IPS-20b (cell line): ENCODE results near the gene NMT1.
"Not testable (repeated sequence)": the region's sequence is repeated elsewhere in the genome, so short reads cannot be mapped to it uniquely, and the experiment has no call there.

ENCODE experiments used
- H3K27ac ChIP-seq: one replicate; pipeline ENCODE4 v1.5.1; 2013; ENCODE audit warnings: low read length
- H3K27me3 ChIP-seq: 2 replicates; pipeline ENCODE4 v1.6.1; 2013; ENCODE audit warnings: mild to moderate bottlenecking, low read length, inconsistent platforms; ENCODE audit not compliant: insufficient read depth
- H3K36me3 ChIP-seq: 2 replicates; pipeline ENCODE4 v1.6.1; 2013; ENCODE audit warnings: low read depth, mild to moderate bottlenecking, inconsistent platforms, low read length, moderate library complexity; ENCODE audit not compliant: insufficient read depth
- H3K4me1 ChIP-seq: 2 replicates; pipeline ENCODE4 v1.6.1; 2013; ENCODE audit warnings: mild to moderate bottlenecking, control low read depth, inconsistent platforms, low read length, moderate library complexity; ENCODE audit not compliant: insufficient read depth
- H3K4me3 ChIP-seq: 2 replicates; pipeline ENCODE4 v1.5.1; 2013; ENCODE audit warnings: mild to moderate bottlenecking, low read length, inconsistent platforms
- H3K9ac ChIP-seq: 2 replicates; pipeline ENCODE4 v1.6.1; 2013; ENCODE audit warnings: low read depth, mild to moderate bottlenecking, inconsistent platforms, low read length, moderate library complexity
- H3K9me3 ChIP-seq: 2 replicates; pipeline ENCODE4 v1.6.1; 2013; ENCODE audit warnings: mild to moderate bottlenecking, low read depth, low read length, inconsistent platforms; ENCODE audit not compliant: insufficient read depth

NMT1 gene

GRCh38 chr17:45118691-45119090, 57.6 kb downstream of the NMT1 start:
- no peaks in the 10 kb centered on the region for H3K27me3 ChIP-seq
- H3K27ac ChIP-seq = no peak overlapping the region
- H3K4me1 ChIP-seq = peaks cover 4% of the 10 kb centered on the region; the same call in 1 of the 2 replicates
- no peak overlapping the region for H3K4me3 ChIP-seq
- H3K9me3 ChIP-seq = no peaks in the 10 kb centered on the region
- H3K9ac ChIP-seq = no peak overlapping the region
- H3K36me3 ChIP-seq = no peaks in the 10 kb centered on the region

- Histone ChIP-seq H3K36me3 (no peaks in the 10 kb centered on the region), H3K4me1 (no peaks in the 10 kb centered on the region), H3K27me3 (no peaks in the 10 kb centered on the region), H3K9me3 (no peaks in the 10 kb centered on the region), H3K27ac (no peak overlapping the region), H3K4me3 (no peak overlapping the region), H3K9ac (no peak overlapping the region)
Observed at GRCh38 chr17:45119964-45120363, 58.8 kb downstream of the NMT1 start.

GRCh38 chr17:45120558-45120957, 59.4 kb downstream of the NMT1 start:
- no peaks in the 10 kb centered on the region for H3K36me3 ChIP-seq
- H3K4me3 ChIP-seq = no peak overlapping the region
- H3K4me1 ChIP-seq = no peaks in the 10 kb centered on the region

GRCh38 chr17:45121055-45121454, 59.9 kb downstream of the NMT1 start:
- Histone ChIP-seq H3K9ac (no peak overlapping the region), H3K9me3 (no peaks in the 10 kb centered on the region), H3K4me1 (no peaks in the 10 kb centered on the region), H3K4me3 (no peak overlapping the region), H3K27ac (no peak overlapping the region), H3K36me3 (no peaks in the 10 kb centered on the region), H3K27me3 (no peaks in the 10 kb centered on the region)

More at GRCh38 chr17:45120558-45120957, 59.4 kb downstream of the NMT1 start:
- H3K9me3 ChIP-seq = no peaks in the 10 kb centered on the region
- H3K9ac ChIP-seq = no peak overlapping the region
- H3K27ac ChIP-seq = no peak overlapping the region
- no peaks in the 10 kb centered on the region for H3K27me3 ChIP-seq

- no peak overlapping the region for H3K4me3 ChIP-seq
- H3K9ac ChIP-seq = no peak overlapping the region
- H3K9me3 ChIP-seq = no peaks in the 10 kb centered on the region
- H3K27ac ChIP-seq = no peak overlapping the region
- no peaks in the 10 kb centered on the region for H3K4me1 ChIP-seq
- H3K36me3 ChIP-seq = no peaks in the 10 kb centered on the region
- H3K27me3 ChIP-seq = no peaks in the 10 kb centered on the region
Observed at GRCh38 chr17:45123076-45123770, 62.1 kb downstream of the NMT1 start.

- H3K36me3 ChIP-seq = no peaks in the 10 kb centered on the region
- H3K4me1 ChIP-seq = no peaks in the 10 kb centered on the region
- no peaks in the 10 kb centered on the region for H3K27me3 ChIP-seq
- no peak overlapping the region for H3K4me3 ChIP-seq
- no peak overlapping the region for H3K27ac ChIP-seq
- H3K9me3 ChIP-seq = no peaks in the 10 kb centered on the region
- no peak overlapping the region for H3K9ac ChIP-seq
Observed at GRCh38 chr17:45123930-45124796, 63.0 kb downstream of the NMT1 start.

GRCh38 chr17:45124797-45125122, 63.6 kb downstream of the NMT1 start:
- not testable (repeated sequence) for H3K9me3 ChIP-seq, H3K4me1 ChIP-seq, H3K4me3 ChIP-seq, H3K27me3 ChIP-seq, H3K36me3 ChIP-seq, H3K9ac ChIP-seq, H3K27ac ChIP-seq

- no peak overlapping the region for H3K27ac ChIP-seq
- H3K9ac ChIP-seq = no peak overlapping the region
- H3K27me3 ChIP-seq = no peaks in the 10 kb centered on the region
- no peaks in the 10 kb centered on the region for H3K36me3 ChIP-seq
- H3K4me1 ChIP-seq = no peaks in the 10 kb centered on the region
- H3K4me3 ChIP-seq = no peak overlapping the region
- H3K9me3 ChIP-seq = no peaks in the 10 kb centered on the region
Observed at GRCh38 chr17:45125509-45125908, 64.4 kb downstream of the NMT1 start.

GRCh38 chr17:45127207-45127547, 66.1 kb downstream of the NMT1 start:
- Histone ChIP-seq H3K4me3 (no peak overlapping the region), H3K36me3 (no peaks in the 10 kb centered on the region), H3K9me3 (no peaks in the 10 kb centered on the region), H3K27me3 (peaks cover 6% of the 10 kb centered on the region; the same call in 1 of the 2 replicates), H3K27ac (no peak overlapping the region), H3K9ac (no peak overlapping the region), H3K4me1 (no peaks in the 10 kb centered on the region)

GRCh38 chr17:45127548-45128300, 66.6 kb downstream of the NMT1 start:
- Histone ChIP-seq H3K36me3 (no peaks in the 10 kb centered on the region), H3K4me1 (no peaks in the 10 kb centered on the region), H3K27me3 (peaks cover 6% of the 10 kb centered on the region; the same call in 1 of the 2 replicates), H3K27ac (no peak overlapping the region), H3K9ac (no peak overlapping the region), H3K9me3 (no peaks in the 10 kb centered on the region), H3K4me3 (no peak overlapping the region)

GRCh38 chr17:45128331-45128730, 67.2 kb downstream of the NMT1 start:
- Histone ChIP-seq H3K27me3 (peaks cover 6% of the 10 kb centered on the region; the same call in 1 of the 2 replicates), H3K36me3 (no peaks in the 10 kb centered on the region), H3K9ac (no peak overlapping the region), H3K4me1 (no peaks in the 10 kb centered on the region), H3K27ac (no peak overlapping the region), H3K4me3 (no peak overlapping the region), H3K9me3 (no peaks in the 10 kb centered on the region)
